Fibroblast of skin of right biceps (primary cell): ENCODE results near the gene RASAL2.
"Not testable (repeated sequence)": the region's sequence is repeated elsewhere in the genome, so short reads cannot be mapped to it uniquely, and the experiment has no call there.

ENCODE experiments used
- DNase-seq: peaks from one replicate; pipeline ENCODE4 v3.0.0-alpha.2; 2013

RASAL2 gene

DNA sequence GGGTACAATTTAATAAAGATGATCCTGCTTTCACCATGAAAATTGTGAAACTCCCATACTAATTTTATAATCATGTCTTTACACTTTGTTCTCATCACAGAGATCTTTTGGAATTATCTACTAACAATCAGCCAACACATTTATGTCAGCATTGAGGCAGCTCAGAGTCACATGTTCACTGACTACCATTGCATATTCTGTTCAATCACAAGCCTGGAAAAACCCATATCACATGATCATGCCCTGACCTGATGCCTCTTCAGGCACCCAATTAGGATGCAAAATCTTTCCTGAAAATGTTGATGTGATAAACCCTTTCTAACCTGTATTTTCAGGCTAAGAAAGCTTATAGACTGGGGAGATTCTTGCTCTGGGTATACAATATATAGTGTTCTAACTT is 21.6 kb upstream of the RASAL2 start:
- DNase-seq: no peak

DNA sequence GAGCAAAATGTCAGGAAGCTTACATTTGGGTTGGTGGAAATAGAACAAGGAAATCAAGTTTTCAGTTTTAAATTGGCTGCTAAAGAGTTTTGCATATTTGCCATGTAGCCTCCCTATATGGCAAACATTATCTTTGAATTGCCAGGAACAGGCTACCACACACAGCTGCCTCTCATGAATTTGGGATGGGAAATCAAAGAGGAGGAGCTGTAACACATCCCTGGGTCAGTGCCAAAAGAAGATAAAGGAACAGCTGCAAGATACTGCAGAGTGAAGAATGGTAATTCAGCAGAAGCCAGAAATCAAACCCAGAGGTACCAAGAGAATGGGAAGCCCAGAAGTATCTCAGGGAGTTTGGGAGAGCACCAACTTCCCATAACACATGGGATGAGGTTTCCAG is 18.6 kb upstream of the RASAL2 start:
- no peak for DNase-seq

DNA sequence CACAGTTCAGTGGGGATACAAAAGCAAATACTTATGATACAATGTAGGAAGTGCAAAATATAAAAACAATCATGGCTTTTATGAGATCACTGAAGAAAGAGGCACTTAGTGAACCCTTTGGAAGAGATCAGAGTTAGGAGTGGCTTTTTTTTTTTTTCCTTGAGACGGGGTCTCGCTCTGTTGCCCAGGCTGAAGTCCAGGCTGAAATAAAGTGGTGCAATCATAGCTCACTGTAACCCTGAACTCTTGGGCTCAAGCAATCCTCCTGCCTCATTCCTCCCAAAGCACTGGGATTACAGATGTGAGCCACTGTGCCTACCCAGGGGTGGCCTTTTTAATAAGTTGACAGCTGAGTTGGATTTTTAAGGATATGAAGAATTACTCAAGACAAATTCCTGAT is 17.3 kb upstream of the RASAL2 start:
- DNase-seq: no peak

DNA sequence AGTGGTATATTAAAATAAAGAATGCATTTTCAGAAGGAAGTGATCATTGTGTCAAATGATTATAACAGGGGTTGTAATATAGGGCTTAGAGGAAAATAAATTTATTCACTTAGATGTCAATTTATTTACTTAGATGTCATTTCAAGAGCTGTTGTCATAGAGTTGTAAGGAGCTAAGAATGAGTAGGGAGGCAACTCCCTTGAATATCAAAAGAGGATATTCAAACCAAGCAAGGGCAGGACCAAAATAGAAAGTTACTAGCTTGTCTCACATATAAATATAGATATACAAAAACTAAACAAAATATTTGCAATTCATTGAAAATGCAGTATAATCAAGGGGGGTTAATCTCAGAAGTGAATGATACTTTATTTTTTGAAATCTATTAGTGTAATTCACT is 16.0 kb upstream of the RASAL2 start:
- DNase-seq: no peak

DNA sequence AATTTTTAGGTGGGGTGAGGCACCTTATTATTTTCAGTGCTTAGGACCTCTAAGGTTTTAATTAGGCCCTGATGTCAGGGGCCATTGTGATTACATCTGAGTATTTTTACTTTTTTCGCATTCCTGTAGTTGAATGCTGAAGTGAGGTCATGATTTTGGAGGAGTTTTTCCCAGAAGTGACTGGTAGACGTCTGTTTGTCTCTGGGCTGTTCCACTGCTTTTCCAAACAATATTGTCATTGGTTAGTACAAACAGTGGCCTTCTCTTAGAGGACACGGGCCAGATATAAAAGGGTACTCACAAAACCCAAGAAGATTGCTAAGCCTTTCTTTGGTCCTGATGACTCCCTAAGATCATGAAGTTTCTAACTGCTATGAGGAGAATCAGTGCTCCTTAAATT is 7.6 kb upstream of the RASAL2 start:
- peak; percentile 29 for DNase-seq

DNA sequence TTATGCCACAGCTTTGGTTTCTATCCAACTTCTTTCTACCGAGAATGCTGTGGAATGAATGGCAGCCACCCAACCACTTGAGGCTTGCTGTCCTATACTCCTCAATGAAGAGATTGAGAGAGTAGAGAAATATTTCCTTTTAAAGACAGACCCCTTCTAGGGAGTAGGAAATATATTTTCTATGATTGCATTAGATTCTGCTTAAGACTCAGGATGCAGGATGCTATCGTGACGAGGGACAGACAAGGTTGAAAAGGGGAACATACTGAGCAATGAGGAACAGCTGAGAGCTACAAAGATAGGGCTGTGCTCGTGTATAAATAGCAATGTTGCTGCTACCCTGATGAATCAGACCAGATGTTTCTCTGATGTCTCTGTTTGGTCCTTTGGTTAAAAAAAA is 7.1 kb upstream of the RASAL2 start:
- DNase-seq: peak; percentile 64

DNA sequence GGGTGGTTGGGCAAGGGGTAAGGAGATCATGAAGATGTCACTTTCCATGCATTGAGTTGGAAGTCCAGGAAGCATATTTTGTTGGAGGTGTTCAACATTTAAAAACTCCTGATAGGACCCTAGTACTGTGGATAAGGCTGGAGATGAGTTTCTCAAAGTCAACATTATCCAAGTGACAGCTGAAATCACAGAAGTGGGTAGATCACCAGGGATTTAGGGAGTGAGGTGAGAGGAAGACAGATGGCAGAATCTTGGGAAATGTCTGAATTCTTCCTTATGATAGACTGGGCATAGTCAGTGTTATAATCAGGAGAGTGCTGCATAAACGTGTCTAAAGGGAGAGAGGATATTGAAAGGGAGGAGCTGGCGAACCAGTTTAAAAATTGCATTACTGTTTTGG is 5.3 kb upstream of the RASAL2 start:
- DNase-seq: no peak

DNA sequence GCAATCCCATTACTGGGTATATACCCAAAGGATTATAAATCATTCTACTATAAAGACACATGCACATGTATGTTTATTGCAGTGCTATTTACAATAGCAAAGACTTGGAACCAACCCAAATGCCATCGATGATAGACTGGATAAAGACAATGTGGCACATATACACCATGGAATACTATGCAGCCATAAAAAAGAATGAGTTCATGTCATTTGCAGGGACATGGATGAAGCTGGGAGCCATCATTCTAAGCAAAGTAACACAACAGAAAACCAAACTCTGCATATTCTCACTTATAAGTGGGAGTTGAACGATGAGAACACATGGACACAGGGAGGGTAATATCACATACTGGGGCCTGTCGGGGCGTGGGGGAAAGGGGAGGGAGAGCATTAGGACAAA is 2.5 kb upstream of the RASAL2 start:
- not testable (repeated sequence) for DNase-seq

DNA sequence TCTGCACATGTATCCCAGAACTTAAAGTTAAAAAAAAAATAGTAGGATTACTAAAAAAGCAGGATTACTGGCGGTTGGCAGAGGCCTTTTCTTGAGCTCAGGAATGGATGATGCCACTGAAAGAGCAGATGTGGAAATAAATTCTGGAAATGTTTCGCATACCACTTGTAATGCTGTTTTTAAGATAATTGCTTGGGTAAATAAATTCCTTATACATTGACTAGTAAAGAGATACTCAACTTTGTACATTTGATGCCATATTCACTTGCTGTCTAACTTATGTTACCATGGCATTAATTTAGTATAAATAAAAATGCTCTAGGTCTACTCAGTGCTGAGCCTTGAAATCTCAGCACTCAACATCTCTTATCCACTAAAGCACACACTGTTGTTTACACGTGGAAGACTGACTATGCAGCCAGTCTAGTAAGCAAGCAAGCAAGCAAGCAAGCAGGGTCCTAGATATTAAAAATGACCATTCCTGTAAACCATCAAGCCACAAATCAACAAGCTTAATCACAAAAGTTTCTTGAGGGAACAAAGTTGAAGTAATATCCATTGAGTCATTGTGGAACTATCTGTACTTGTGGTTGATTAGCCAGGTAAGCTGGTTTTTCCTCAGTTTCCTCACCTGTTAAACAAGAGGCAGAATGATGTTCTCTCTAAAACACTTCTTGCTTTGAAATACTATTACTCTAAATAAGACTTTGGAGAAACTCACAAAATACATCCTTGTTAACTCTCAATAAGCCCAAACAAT is 1.7 kb upstream of the RASAL2 start:
- DNase-seq: peak; percentile 76

DNA sequence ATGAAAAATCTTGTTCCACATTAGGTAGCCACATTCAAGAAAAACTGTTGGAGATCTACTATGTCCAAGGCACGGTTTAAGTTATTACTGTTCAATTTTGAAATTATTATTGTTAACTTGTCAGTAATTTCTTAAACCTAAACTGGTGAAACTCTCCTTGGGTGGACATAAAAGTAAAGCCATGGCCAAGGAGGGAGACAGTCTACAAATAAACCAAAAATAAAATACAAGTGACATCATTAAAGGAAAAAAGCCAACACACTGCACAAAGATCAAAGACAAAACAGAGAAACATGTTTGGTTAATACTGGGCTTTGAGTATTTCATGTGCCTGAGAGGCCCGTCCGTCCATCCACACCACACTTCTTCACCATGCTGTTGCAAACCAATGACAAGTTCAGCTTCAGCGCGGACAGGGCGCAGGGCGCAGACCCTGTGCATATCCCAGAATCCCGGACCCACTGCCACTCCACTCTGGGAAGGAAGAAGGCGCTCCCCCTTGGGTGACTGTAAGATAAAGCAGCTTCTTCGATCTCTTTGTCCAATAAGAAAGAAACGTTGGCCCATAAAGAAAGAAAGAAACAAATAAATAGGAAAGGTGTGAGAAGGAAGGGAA is 918 bp upstream of the RASAL2 start:
- DNase-seq: no peak

DNA sequence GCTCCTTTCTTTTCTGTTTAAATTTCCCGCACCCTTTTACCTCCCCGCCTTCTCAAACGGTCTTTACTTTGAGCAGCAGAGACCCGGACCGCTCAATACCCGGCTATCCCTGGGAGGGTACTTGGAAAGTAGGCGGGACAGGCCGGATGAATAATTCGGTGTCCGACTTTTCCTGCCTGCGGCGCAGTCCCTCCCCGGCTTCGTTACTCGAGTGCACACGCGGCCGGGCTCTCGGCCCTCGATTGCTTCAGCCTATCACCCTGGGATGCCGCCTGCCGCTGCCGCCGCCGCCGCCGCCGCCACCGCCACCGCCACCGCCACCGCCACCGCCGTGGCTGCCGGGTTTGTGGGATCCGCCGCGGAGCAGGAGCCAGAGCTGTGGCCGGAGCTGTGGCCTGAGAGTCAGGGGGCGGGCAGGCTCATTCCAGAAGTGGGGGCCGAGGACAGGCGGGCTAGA is 382 bp upstream of the RASAL2 start:
- DNase-seq: peak; percentile 97

DNA sequence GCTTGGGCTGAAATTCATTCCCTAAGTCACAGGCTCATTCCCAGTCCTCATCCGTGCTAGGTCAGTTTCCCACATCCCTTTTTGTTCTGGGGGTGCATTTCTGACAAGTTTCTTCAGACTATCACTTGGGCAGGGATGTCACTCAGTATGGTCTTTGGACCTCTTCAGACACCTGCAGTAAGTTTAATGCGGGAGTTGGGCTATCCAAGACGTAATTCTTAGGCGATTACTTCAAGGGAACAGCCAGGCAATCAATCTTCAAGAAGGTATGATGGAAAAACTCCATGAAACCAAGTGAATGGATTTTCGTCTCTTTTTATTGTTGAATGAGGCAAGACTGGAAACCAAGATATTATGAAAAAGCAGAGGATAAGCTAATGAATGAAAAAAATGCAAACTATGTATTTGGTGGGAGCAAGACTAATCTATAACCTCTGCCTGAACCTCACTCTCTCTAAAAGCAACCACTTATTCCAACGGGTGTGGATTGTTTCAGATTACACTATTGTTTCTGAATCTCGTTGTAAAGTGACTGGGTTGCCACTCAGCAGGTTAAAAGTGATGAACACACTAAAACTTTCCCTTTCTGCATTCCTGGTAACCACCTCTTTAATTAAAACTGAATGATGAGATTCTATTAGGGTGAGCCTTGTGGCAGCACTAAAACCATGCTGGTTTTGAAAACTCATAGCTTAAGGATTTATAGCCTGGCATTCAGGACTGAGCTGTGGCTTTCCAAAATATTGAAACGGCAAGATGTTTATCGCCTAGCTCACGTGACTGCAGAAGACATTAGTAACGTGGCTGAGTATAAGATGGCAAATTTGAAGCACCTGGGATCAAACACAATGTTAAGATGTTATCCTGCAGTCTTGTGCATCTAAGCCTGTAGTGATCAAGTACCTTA is 1.1 kb downstream of the RASAL2 start:
- peak; percentile 79 for DNase-seq

DNA sequence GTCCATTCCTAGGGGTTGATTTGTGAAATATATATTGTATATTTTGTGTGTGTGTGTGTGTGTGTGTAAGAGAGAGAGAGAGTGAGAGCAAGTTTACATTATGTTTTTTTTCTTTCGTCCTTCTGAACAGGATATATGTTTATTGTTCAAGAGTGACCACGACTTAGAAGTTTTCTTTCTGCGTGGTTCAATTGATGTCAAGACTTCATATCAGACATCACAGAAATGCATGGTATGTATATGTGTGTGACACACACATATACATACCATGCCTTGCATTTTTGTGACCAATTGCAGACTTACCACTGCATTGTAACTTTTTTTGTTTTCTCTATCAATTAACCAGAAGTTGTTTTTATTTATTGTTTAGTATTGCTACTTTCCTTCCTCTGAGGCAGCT is 2.5 kb downstream of the RASAL2 start:
- DNase-seq: peak; percentile 80

DNA sequence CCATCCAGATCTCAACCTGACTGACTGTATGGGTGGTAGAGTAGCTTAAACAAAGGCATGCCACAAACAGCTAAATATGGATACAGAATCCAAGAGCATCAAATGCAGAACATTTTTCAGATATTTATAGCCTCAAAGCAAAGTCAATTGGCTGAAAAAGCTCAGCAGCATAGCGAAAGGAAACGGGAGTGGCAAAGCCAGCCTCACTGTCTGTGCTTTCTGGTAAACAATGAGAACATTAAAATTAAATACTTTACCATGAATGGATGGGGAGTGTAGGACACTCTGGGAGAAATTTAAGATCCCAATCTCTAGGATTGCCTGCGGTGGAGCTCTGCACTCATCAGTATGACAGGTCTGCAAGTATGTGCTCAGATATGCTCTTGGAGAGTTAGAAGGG is 4.4 kb downstream of the RASAL2 start:
- peak; percentile 47 for DNase-seq

DNA sequence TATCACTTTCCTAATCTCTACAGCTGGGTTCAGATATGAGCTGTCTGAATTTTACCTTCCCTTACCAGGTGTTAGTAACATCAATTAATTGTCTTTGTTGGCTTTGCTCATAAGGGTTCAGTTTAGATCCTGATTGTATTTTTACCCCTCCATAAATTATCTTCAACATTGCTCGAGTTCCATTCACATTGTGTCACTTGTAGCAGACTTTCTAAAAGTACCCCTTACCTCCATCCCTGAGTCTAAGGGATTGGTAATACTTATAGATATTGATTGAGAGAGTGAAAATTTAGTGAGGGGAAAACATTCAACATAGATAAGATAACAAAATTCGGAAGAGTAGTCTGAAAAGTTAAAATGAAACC is 7.3 kb downstream of the RASAL2 start:
- peak; percentile 29 for DNase-seq

DNA sequence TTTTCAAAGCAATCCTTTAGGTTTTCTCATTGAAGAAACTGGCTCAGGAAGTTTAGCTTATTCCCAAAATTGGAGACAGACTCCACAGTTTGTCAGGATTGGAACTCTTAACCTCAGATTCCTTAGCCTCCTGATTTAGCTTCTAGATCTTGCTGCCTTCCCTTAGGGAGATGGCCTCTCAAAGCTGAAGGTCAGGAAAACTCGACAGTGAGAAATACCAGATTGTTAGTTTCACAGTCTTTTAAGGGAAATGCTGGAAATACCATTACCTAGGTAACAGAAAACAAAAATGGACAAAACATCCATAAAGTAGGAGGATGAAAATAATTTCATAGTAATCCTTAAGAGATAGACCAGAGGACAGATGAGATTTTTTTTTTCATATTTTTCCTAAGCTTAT is 7.8 kb downstream of the RASAL2 start:
- peak; percentile 53 for DNase-seq

DNA sequence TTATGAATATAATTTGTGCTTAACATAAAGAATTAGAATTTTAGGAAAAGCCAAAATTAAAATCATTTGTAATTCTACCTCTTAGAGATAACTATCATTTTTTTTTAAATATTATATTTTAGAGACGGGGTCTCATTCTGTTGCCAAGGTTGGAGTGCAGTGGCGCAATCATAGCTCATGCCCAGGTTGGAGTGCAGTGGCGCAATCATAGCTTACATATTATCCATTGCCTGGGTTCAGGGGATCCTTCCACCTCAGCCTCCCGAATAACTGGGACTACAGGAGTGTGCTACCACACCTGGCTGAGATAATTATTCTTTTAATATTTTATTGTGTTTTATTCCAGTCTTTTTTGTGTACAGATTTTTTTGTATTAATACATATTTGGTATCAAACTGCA is 8.3 kb downstream of the RASAL2 start:
- no peak for DNase-seq

DNA sequence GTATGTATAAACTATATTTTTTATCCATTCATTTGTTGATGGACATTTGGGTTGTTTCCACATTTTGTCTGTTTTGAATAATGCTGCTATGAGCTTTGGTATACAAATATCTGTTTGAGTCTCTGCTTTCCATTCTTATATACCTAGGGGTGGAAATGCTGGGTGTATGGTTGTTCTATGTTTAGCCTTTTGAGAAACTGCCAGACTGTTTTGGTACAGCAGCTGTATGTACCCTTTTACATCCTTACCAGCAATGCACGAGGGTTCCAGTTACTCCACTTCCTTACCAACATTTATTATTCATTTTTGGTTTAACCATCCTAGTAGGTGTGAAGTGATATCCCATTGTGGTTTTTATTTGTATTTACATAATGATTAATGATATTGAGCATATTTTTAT is 13.9 kb downstream of the RASAL2 start:
- DNase-seq: no peak

DNA sequence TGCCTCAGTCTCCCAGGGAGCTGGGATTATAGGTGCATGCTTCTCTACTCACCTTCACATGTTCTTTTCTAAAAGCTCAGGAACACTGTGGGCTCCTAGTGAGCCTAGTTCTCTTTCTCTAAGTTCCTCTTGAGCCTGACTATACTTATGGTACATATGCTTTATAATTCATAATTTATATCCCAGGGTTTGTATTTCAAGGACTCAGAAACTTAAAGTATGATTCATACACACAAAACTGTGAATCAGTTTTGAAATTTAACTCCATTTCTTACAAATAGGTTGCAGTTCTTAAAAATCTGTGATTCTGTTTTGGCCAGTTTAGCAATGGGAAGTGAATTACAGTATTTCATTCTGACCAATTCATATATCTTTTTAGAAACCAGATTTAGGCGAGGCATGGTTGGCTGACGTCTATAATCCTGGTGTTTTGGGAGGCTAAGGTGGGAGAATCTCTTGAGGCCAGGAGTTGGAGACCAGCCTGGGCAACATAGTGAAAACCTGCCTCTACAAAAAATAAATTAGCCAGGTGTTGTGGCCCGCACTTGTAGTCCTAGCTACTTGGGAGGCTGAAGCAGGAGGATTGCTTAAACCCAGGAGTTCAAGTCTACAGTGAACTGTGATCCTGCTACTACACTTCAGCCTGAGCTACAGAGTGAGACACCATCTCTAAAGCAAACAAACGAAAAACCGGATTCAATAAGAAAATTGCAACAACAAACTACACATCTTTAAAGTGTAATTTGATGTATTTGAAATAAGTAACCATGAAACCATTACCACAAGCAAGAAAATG is 15.6 kb downstream of the RASAL2 start:
- DNase-seq: peak; percentile 51

DNA sequence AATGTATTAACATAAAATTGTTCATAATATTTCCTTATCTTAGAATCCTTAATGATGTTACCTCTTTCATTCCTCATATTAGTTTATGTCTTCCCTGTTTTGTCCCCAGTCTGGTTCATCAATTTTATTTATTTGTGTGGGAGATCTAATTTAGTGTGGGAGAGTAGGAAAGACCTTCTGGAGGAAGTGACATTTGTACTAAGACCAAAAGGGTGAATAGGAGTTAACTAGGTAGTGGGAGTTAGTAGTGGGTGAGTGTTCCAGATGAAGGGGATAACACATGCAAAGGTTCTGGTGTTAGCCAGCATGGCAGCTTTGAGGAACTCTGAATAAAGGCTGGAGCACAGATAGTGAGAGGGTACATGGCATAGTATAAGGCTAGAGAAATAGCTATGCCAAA is 21.4 kb downstream of the RASAL2 start:
- DNase-seq: no peak

DNA sequence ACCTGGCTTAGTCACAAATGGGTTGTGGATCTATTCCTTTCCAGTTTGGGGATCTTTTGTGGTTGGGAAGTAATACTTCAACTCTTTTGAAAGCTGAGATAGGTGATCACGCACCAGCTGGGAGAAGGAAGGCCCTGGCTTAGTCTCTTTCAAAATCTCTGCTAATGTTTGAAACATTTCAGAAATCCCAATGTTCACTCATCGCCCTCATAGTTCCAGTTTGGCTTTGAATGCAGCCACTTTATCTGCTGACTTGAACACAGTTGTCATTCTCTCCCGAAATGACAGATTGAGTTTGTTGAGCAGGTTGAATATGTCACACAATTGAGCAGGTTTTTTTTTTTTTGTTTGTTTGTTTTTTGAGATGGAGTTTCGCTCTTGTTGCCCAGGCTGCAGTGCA is 24.6 kb downstream of the RASAL2 start:
- no peak for DNase-seq

DNA sequence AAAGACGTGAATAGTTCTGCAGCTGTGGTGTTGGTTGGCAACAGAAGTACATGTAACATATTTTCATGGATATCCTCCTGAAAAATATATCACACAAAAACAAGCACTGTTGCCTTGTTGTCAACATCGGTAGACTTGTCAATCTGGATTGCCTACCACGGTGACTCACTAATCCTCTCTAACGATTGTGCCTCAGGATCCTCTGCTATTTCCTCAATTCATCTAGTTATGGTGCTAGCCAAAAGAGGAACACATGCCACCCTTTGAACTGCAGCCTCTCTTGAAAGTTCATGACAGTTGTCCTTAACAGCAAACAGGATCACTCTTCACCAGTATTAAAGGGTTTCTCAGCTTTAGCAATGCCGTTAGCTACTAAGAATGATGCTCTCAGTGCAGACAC is 25.7 kb downstream of the RASAL2 start:
- peak; percentile 19 for DNase-seq

DNA sequence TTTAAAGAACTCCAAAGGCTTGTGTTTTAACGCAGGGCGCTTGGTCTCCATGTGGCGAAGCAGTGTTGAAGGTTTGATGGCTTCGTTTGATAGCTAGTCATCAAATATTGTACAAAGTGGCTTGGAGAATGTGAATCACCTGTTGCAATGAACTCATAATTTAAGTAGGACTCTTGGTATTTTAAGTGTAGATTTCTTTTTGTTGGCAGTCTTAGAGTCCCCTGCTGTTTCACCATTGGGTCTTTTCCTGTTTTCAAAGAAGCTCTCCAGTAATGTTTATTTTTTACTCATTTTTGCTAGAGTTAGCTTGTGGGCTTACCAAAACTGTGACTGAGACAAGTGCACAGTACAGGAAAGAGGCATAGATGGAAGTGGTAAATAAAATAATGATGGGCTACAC is 26.2 kb downstream of the RASAL2 start:
- peak; percentile 11 for DNase-seq
